ENCODE measurements around the gene PLCG2. TPM values are rescaled to one million over a fixed set of nuclear protein-coding genes. Genes with fewer than 3 reads are reported as not detected.
A peak's percentile ranks its signal among the peaks of the same experiment; 100 is the strongest.

The PLCG2 gene
- total RNA-seq, 1 experiment from 2014 or later: 6.0 TPM

DNA sequence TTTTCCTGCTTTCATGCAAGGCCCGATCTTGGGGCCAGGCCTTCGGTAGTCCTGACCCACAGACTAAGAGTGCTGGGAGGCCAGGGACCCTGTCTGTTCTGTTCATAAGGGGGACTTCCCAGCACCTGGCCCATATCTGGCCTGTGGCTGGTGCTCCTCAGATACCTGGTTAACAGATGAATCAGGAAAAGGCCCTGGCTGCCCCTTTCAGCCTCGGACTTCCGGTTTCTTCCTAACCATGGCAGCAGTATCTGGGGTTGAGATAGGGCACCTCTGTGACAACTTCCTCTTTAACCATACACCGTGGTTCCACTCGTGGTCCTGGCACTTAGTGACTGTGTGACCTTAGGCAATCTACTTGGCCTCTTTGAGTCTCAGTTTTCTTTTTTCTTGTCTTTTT, 18.4 kb downstream of the PLCG2 start:
- Histone ChIP-seq H2BK15ac (ENCODE audit: low read depth, low read length) (no peak overlapping the region), H4K5ac (ENCODE audit: insufficient read length, low read depth, low read length) (no peak overlapping the region), H3K14ac (ENCODE audit: insufficient read depth, low read length) (no peak overlapping the region), H3K4me1 (ENCODE audit: insufficient read depth, low read length) (no peaks in the 10 kb centered on the region), H2AFZ (ENCODE audit: low read length) (no peak overlapping the region), H3K23me2 (ENCODE audit: insufficient read length, low read depth, low read length, poor library complexity, severe bottlenecking) (no peaks in the 10 kb centered on the region), H3K79me2 (ENCODE audit: insufficient read depth, low read length) (no peaks in the 10 kb centered on the region), H3K9ac (ENCODE audit: extremely low read depth, insufficient read length, low read length) (no peak overlapping the region), H4K8ac (replicated peaks; ENCODE audit: insufficient read length, low read depth, low read length) (no peak overlapping the region), H3K27me3 (ENCODE audit: insufficient read depth, low read length) (no peaks in the 10 kb centered on the region), H3K4ac (ENCODE audit: low read depth, low read length) (no peak overlapping the region), H2BK120ac (ENCODE audit: low read depth, low read length, poor library complexity, severe bottlenecking) (no peak overlapping the region), H3K56ac (ENCODE audit: insufficient read length, low read depth, low read length) (no peak overlapping the region), H3K79me1 (ENCODE audit: insufficient read depth, low read depth, low read length, poor library complexity, severe bottlenecking) (no peaks in the 10 kb centered on the region), H3K18ac (ENCODE audit: insufficient read length, low read depth, low read length) (no peak overlapping the region), H3K4me2 (ENCODE audit: insufficient read depth, insufficient read length, low read length) (no peak overlapping the region), H4K20me1 (ENCODE audit: control insufficient read depth, insufficient read depth, insufficient read length) (no peaks in the 10 kb centered on the region), H3K23ac (ENCODE audit: insufficient read length, low read depth, low read length) (no peak overlapping the region), H4K91ac (ENCODE audit: insufficient read length, low read depth, low read length) (no peak overlapping the region), H2BK5ac (ENCODE audit: insufficient read length, low read length) (no peak overlapping the region), H2BK12ac (ENCODE audit: insufficient read length, low read depth, low read length) (no peak overlapping the region), H3K9me3 (ENCODE audit: control insufficient read depth, low read depth, low read length) (no peaks in the 10 kb centered on the region), H2AK5ac (ENCODE audit: insufficient read length, low read length) (no peak overlapping the region), H2BK20ac (ENCODE audit: low read depth, low read length, poor library complexity, severe bottlenecking) (no peak overlapping the region), H3K27ac (ENCODE audit: insufficient read length, low read depth, low read length) (no peak overlapping the region), H3T11ph (ENCODE audit: low read length) (no peak overlapping the region)
- Mint-ChIP-seq H3K4me3 (no peak overlapping the region), H3K36me3 (ENCODE audit: insufficient read depth in 1 of 3, low read depth in 3 of 3) (no peaks in the 10 kb centered on the region; a peak in 1 of 7 replicates), H3K9me3 (no peaks in the 10 kb centered on the region), H3K27me3 (ENCODE audit: low read depth) (no peaks in the 10 kb centered on the region; the same call in none of the 2 replicates), H3K27ac (peak overlapping the region in 1 of 3 experiments; percentile 42; a peak in 1 of 7 replicates), H3K4me1 (peaks cover 7 to 11% of the 10 kb centered on the region in 2 experiments)
- WGBS (ENCODE audit: extremely low coverage, insufficient read length, low lambda C conversion rate): no CpG with 5 or more reads among the region's 6 CpGs
- no peak for DNase-seq
- TF ChIP-seq, protein P1, sequence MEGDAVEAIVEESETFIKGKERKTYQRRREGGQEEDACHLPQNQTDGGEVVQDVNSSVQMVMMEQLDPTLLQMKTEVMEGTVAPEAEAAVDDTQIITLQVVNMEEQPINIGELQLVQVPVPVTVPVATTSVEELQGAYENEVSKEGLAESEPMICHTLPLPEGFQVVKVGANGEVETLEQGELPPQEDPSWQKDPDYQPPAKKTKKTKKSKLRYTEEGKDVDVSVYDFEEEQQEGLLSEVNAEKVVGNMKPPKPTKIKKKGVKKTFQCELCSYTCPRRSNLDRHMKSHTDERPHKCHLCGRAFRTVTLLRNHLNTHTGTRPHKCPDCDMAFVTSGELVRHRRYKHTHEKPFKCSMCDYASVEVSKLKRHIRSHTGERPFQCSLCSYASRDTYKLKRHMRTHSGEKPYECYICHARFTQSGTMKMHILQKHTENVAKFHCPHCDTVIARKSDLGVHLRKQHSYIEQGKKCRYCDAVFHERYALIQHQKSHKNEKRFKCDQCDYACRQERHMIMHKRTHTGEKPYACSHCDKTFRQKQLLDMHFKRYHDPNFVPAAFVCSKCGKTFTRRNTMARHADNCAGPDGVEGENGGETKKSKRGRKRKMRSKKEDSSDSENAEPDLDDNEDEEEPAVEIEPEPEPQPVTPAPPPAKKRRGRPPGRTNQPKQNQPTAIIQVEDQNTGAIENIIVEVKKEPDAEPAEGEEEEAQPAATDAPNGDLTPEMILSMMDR (conservative IDR thresholded peaks at IDR 0.05): no peak
